Measurements from ENCODE around the gene TIRAP.

Gene TIRAP

GRCh38 chr11:126327281-126328000 lies 44.5 kb downstream of the TIRAP start:
- DNase-seq, result no peak

- no peak for DNase-seq
Observed at GRCh38 chr11:126328001-126328390, 45.1 kb downstream of the TIRAP start.

- no peak for DNase-seq
Observed at GRCh38 chr11:126328444-126328843, 45.6 kb downstream of the TIRAP start.

- no peak for DNase-seq
Observed at GRCh38 chr11:126328938-126329643, 46.2 kb downstream of the TIRAP start.

DNA sequence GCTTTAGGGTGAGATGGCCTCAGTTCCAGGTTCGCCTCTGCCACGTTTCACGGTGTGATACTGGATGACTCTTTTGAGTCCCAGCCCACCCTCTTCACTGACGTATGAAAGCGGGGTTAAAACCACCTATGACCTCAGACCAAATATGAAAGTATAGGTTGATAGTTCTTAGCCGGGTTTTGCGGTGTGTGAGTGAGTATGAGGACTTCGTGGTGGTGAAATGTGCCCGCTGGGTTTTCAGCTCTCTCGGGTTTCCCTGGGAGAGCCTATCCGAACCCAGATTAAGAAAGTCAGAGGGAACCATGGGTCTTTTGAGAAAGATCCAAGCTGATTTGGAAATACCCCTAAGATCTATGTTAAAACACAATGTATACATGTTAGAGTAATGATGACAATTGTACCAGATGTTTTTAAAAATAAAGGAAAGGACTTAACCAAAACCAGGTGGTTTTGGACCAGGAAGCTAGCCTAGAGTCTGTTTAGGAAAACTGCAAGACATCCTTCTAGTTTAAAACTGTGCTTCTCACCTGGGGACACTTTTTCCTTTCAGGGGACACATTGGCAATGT lies 46.8 kb downstream of the TIRAP start:
- no peak for DNase-seq

DNA sequence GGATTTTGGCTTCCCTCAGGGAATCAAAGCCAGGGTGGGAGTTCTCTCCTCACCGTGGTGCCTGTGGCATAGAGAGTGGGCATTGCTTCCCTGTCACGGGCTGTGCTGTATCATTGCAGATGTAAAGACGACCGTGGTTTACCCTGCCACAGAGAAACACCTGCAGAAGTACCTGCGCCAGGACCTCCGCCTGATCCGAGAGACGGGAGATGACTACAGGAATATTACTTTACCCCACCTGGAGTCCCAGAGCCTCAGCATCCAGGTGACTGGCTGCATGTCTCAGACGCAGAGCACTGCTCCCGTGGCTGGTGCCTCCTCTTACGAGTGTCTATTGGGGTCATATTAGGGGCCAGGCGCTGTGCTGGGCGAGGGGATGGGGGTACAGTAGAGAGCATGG lies 48.4 kb downstream of the TIRAP start:
- DNase-seq, result no peak

GRCh38 chr11:126332221-126332711 lies 49.4 kb downstream of the TIRAP start:
- peak in 1 of 2 donors; percentile 15 for DNase-seq

DNA sequence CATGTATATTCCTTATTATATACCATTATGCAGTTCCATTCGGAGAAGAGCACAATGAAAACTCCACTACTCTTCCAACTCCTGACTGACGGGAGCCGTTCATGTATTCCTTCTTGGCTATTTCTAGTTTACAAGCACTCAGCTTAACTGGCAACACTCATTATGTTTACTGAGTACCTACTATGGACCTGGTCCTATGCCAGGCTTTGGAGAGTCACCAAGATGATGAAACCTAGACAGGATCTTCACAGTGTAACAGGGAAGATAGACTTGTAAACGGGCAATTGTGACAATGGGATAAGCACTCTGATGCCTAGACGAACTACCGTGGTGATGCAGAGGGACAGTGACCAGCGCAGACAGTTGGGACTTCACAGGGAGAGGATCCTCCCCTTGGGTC lies 50.2 kb downstream of the TIRAP start:
- no peak for DNase-seq

GRCh38 chr11:126334659-126335462 lies 52.0 kb downstream of the TIRAP start:
- no peak for DNase-seq

GRCh38 chr11:126335463-126335760 lies 52.5 kb downstream of the TIRAP start:
- DNase-seq, result no peak

DNA sequence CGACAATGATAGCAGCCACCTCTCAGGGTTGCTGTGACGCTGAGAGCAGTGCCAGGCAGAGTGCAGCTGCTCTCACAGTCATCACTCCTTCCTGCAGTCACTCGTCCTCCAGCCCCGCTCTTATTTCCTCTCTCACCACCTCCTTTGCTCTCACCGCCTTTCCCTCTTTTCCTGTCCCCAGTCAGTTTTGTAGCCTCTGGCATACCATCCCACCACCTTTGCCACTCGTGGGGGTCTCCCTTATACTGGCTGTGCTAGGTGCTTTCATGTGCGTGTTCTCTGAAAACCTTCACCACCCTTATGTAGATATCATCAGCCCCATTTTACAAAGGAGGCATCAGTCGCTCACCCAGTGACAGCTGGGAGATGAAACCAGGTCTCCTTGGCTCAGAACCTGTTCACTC lies 53.2 kb downstream of the TIRAP start:
- DNase-seq, result no peak

DNA sequence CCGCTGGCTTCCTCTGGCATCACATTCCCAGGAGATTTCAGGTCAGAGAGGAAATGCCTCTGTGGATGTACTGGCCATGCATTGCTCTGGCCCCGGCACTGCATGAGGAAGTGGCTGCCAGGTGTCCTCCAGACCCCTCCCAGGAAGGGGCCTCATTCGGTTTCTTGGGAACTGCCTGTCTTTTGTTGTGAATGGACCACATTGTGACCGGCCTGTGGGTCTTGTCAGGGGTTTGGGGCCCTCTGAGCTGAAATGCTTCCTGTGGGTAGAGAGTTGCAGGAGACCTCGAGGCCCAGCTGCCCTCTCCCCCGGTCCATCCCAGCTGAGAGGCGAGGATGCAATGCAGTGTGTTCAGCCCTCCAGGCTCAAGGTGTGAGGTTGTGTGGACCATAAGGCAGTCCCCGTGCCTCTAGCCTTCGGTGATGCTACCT lies 53.8 kb downstream of the TIRAP start:
- no peak for DNase-seq

- no peak for DNase-seq
Observed at GRCh38 chr11:126337126-126337473, 54.2 kb downstream of the TIRAP start.

DNA sequence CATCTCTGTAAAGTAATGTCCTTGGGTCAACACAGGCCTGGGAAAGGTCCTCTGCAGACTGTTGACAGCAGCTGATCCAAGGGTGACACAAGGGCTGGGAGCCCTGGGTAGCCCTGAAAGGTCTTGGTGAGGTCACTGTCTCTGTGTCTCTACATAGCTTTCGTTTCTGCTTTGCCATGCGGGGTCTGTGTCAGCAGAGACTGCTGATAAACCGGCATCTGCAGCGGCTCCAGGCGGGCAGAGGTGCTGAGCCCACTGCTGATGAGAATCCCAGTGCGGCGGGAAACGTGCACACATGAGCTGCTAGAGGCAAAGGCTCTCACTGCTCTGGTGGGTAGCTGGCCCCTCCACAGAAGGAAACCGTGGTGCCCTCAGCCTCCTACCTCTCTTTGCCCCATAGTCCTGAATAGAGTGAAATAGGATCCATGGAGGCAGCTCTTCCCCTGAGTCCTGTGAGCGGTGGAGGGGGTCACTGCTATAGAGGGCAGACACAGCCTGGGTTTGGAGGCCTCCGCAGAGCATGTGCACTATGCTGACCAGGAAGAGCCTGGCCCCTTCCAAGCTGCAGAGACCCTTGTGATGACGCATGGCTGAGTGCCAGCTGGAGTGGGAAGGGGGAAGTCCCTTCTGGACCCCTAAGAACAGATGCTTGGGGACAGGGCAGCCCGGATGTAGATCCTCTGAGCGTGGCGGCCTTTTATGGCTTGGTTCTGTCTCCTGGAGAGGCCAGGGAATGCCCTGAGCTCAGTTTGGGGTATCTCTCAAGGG lies 54.8 kb downstream of the TIRAP start:
- DNase-seq, result peak in 1 of 2 donors; percentile 42

DNA sequence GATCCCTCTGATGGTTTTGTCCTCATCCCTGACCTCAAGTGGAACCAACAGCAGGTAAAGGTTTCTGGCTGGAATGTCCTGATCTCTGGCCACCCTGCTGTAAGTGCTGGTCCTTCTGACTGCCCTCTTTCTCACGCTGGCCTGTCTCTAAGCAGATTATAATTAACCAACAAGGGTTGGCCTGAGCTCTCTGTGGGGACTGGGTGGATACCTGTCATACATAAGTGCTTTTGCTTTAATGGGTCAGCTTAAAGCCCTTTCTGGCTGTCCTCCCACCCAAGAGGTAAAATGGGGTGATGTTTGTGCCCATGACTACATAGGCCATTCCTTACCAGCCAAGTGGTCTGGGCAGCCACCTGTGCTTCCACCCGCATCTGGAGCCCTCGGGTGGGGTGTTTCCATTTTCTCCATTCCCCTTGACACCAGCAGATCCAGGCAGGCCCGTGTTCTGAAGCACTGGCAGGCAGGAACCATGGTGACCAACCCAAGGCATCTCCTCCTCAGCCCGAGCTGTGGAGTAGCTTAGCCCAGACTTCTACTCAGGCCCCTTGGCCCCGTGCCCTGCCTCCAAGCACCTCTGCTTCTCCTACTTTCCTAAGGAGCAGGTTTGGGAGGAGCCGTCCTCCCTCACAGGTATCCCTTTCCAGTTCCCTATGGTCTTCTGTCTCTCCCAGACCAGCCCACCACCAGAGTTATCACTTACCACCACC lies 55.6 kb downstream of the TIRAP start:
- no peak for DNase-seq

GRCh38 chr11:126339073-126339862 lies 56.4 kb downstream of the TIRAP start:
- DNase-seq, result no peak

- DNase-seq, result no peak
Observed at GRCh38 chr11:126339863-126340434, 57.1 kb downstream of the TIRAP start.

DNA sequence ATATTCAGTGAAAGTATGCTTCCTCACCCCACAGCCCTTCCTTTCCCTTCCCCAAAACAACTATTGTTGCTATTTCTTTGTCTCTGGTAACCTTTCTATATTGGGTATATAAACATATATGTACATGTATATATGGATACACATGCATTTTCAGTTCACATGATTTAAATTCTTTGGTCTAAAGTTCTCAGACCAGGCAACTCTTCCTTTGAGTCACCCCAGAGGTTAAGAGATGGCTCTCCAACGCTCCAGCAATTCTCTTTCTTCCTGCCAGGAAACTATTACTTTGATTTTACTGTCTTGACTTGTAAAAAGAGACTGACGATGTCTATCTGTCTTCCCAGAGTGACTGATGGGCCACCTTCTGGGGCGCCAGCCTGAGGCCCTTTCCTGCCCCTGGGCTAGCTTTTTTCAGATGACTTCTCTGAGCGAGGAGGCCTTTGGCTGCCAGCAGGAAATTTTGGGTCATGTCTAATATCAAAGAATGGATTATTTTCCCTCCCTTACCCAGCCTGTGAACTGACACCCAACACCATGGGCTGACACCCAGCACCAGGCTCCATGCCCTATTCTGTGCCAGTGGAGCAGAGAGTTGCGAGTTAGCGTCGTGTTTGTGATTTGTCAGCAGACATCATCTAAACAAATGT lies 58.2 kb downstream of the TIRAP start:
- DNase-seq, result no peak

DNA sequence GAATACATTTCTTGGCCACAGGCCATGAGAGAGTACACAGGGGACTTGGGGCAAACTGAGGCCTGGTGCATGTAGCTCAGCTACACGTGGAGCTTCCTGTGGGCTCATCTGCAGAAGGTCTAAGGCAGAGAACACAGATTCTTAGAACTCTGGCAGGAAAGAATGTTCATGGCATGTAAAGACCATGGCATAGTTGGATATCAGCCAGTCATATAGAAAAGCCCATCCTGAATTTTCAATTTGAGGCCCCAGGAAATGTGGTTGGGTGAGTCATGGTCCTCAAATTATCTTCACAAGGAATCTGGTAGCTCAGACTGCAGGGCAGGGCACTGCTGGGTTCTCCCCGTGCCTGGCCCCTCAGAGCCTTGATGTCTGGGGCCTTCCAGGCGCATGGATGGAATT lies 58.9 kb downstream of the TIRAP start:
- DNase-seq, result no peak

DNA sequence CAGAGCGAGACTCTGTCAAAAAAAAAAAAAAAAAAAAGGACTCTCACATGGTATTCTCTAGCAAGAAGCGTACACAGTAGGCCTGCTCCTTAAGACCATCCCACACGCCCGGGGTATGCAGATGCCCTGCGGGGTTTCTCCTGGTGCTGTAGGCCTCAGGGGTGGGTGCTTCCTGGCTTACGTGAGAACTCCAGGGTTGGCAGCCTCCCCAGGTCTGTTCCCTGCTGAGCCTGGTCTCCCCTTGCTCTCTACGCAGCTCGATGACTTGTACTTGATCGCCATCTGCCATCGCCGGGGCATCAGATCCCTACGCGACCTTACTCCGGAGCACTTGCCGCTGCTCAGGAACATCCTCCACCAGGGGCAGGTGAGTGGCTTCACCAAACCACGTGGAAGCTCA lies 60.2 kb downstream of the TIRAP start:
- DNase-seq, result no peak
